GM12864 (cell line): Measurements from ENCODE around the gene USF1.
A peak's percentile ranks its signal among the peaks of the same experiment; 100 is the strongest.

Experiments
- DNase-seq: peaks from one replicate; pipeline ENCODE4 v3.0.0-alpha.2; 2011; ENCODE audit warnings: low read depth
- H3K4me3 ChIP-seq: 2 replicates; pipeline ENCODE4 v1.5.1; 2011; ENCODE audit warnings: mild to moderate bottlenecking, low read depth, low read length, control low read depth
- TF ChIP-seq, protein P1 (sequence below): IDR thresholded peaks from 2 replicates; pipeline ENCODE4 v1.5.1; 2011; ENCODE audit warnings: low read depth, mild to moderate bottlenecking, moderate library complexity, low read length, control low read depth, inconsistent platforms; ENCODE audit errors: missing control alignments

USF1 gene

DNA sequence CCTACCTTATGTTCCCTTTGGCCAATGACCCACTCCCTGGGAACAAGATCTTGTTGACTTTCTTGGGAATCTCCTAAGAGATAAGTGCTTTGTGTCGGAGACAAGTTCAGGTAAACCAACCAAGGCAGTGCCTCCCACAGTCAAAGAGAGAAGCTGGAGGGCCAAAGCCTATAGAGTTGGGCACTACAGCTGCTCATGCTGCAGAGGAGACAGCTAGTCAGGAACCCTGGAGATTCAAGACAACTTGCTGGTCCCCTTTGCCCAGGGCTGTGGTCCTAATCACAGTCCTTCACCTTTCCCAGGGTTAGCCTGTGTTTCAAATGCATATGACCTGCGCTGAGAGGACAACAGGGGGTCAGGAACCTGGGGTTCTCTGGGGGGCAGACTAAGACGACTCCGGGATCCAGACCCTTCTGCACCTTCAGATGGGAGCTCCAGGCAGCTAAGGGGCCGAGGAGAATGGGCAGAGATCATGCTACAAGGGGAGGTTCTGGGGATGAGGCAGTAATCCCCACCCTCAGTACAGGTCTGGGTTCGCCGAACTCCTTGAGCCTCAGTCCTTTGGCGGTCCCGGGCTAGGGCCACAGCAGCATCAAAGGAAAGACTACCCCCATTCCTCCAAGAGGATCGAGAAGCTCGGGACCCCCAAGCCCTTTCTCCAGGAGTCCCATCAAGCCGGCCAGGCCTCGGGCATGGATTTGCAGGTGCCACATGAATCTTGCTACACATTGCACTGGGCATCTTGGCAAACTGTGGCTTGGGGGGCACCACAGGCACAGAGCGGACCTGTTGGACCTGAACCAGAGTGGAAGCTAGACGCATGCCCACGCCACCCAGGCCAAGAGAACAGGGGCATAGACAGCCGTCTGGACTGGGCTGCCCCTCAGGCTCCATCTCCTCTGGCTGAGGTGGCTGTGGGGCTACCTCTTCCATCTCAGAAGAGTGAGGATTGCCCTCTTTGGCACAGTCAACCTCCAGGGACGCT, 2.0 kb upstream of the USF1 start:
- no peak for DNase-seq
- H3K4me3 ChIP-seq, result no peak overlapping the region
- TF ChIP-seq, protein P1, sequence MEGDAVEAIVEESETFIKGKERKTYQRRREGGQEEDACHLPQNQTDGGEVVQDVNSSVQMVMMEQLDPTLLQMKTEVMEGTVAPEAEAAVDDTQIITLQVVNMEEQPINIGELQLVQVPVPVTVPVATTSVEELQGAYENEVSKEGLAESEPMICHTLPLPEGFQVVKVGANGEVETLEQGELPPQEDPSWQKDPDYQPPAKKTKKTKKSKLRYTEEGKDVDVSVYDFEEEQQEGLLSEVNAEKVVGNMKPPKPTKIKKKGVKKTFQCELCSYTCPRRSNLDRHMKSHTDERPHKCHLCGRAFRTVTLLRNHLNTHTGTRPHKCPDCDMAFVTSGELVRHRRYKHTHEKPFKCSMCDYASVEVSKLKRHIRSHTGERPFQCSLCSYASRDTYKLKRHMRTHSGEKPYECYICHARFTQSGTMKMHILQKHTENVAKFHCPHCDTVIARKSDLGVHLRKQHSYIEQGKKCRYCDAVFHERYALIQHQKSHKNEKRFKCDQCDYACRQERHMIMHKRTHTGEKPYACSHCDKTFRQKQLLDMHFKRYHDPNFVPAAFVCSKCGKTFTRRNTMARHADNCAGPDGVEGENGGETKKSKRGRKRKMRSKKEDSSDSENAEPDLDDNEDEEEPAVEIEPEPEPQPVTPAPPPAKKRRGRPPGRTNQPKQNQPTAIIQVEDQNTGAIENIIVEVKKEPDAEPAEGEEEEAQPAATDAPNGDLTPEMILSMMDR, result no peak

- H3K4me3 ChIP-seq, result peak overlapping the region; percentile 70
- TF ChIP-seq, protein P1, result no peak
- DNase-seq, result peak; percentile 82
Observed at GRCh38 chr1:161046605-161047228, 940 bp upstream of the USF1 start.

GRCh38 chr1:161044908-161045735, 655 bp downstream of the USF1 start:
- H3K4me3 ChIP-seq, result peak overlapping the region; percentile 70
- TF ChIP-seq, protein P1, result no peak
- peak; percentile 84 for DNase-seq

GRCh38 chr1:161044535-161044907, 1.3 kb downstream of the USF1 start:
- peak overlapping the region; percentile 70 for H3K4me3 ChIP-seq
- no peak for DNase-seq
- TF ChIP-seq, protein P1, result no peak

- DNase-seq, result no peak
- TF ChIP-seq, protein P1, result no peak
- H3K4me3 ChIP-seq, result no peak overlapping the region; the same call in 1 of the 2 replicates
Observed at GRCh38 chr1:161039546-161039945, 6.2 kb downstream of the USF1 start.

- TF ChIP-seq, protein P1, result no peak
- peak overlapping the region; percentile 83 for H3K4me3 ChIP-seq
- no peak for DNase-seq
Observed at GRCh38 chr1:161039154-161039545, 6.6 kb downstream of the USF1 start.
